Smooth muscle cell (in vitro differentiated cells): Measurements from ENCODE around the gene LPP. TPM values are rescaled to one million over a fixed set of nuclear protein-coding genes. Genes with fewer than 3 reads are reported as not detected.

Source experiments
- DNase-seq: peaks from one replicate; lab custom pipeline; 2025; ENCODE audit not compliant: unreplicated experiment; lab: John Stamatoyannopoulos, UW
- H2AFZ ChIP-seq: fragments of 200-600 bp; sonication (generic); 2 replicates; pipeline ENCODE4 v1.6.0; 2016; ENCODE audit warnings: antibody characterized with exemption, low read depth, mild to moderate bottlenecking
- H3F3A ChIP-seq: fragments of 200-600 bp; sonication (generic); 2 replicates; pipeline ENCODE4 v1.6.0; 2017; ENCODE audit warnings: antibody characterized with exemption, low read depth
- H3K27ac ChIP-seq: fragments of 200-600 bp; sonication (generic); 2 replicates; pipeline ENCODE4 v1.5.1; 2016; ENCODE audit warnings: low read depth, mild to moderate bottlenecking
- H3K27me3 ChIP-seq: fragments of 200-600 bp; sonication (generic); 2 replicates; pipeline ENCODE4 v1.6.1; 2016; ENCODE audit warnings: low read depth, mild to moderate bottlenecking
- H3K36me3 ChIP-seq: fragments of 200-600 bp; sonication (generic); 2 replicates; pipeline ENCODE4 v1.5.1; 2016; ENCODE audit warnings: low read depth
- H3K4me1 ChIP-seq: fragments of 200-600 bp; sonication (generic); 2 replicates; pipeline ENCODE4 v1.5.1; 2016; ENCODE audit warnings: low read depth
- H3K4me2 ChIP-seq: fragments of 200-600 bp; sonication (generic); 2 replicates; pipeline ENCODE4 v1.6.0; 2016; ENCODE audit warnings: mild to moderate bottlenecking
- H3K4me3 ChIP-seq: fragments of 200-600 bp; sonication (generic); 2 replicates; pipeline ENCODE4 v1.5.1; 2016; ENCODE audit warnings: mild to moderate bottlenecking
- H3K79me2 ChIP-seq: fragments of 200-600 bp; sonication (generic); 2 replicates; pipeline ENCODE4 v1.6.0; 2016; ENCODE audit warnings: low read depth, mild to moderate bottlenecking
- H3K9ac ChIP-seq: fragments of 200-600 bp; sonication (generic); 2 replicates; pipeline ENCODE4 v1.6.0; 2016; ENCODE audit warnings: low read depth
- H3K9me3 ChIP-seq: fragments of 200-600 bp; sonication (generic); replicated peaks from 2 replicates; pipeline ENCODE4 v1.5.1; 2016; ENCODE audit warnings: low read depth
- H4K20me1 ChIP-seq: fragments of 200-600 bp; sonication (generic); 2 replicates; pipeline ENCODE4 v1.6.0; 2016; ENCODE audit warnings: low read depth
- CTCF ChIP-seq: fragments of 200-600 bp; sonication (generic); IDR thresholded peaks from 2 replicates; pipeline ENCODE4 v1.5.1; 2017; ENCODE audit warnings: borderline replicate concordance, mild to moderate bottlenecking, antibody characterized with exemption; ENCODE audit not compliant: insufficient read depth, poor library complexity, severe bottlenecking
- WGBS: methylation state at CpG from one replicate; pipeline ENCODE4 v1.1.7; 2016; ENCODE audit warnings: low lambda C conversion rate; 5-methylcytosine and 5-hydroxymethylcytosine counted together
- polyA plus RNA-seq: library from polyadenylated mRNA; unstranded; fragments of >200 nt; fragmentation: Nextera tagmentation; extraction: Ambion mirVana; gene quantifications from 2 replicates; pipeline ENCODE4 v1.2.1, GENCODE V29; 2016
- total RNA-seq: library from RNA; depleted of rRNA; stranded (reverse); fragments of >200 nt; gene quantifications from 2 replicates; pipeline ENCODE4 v1.2.3, GENCODE V29; 2014

Gene LPP
- total and polyA plus RNA-seq, 2 experiments from 2014 or later: 42.3 to 128 TPM

- Histone ChIP-seq H3K9me3 (no peaks in the 10 kb centered on the region), H3K4me1 (no peaks in the 10 kb centered on the region), H2AFZ (no peak overlapping the region), H3K4me2 (no peak overlapping the region), H3K4me3 (no peak overlapping the region), H3K79me2 (peaks cover 48% of the 10 kb centered on the region), H3K27me3 (no peaks in the 10 kb centered on the region), H3K27ac (no peak overlapping the region), H3K36me3 (no peaks in the 10 kb centered on the region), H4K20me1 (peaks cover 75% of the 10 kb centered on the region), H3F3A (no peaks in the 10 kb centered on the region), H3K9ac (no peak overlapping the region)
- no peak for TF ChIP-seq CTCF
- DNase-seq: no peak
- WGBS: 97% methylated on average over 1 of the region's 1 CpG
Measured at GRCh38 chr3:188658606-188659005, 504.6 kb downstream of the LPP start.

GRCh38 chr3:188659449-188660090 lies 505.6 kb downstream of the LPP start:
- no peak overlapping the region for H2AFZ ChIP-seq
- H3K9me3 ChIP-seq: no peaks in the 10 kb centered on the region
- no peak for DNase-seq
- H3K36me3 ChIP-seq: no peaks in the 10 kb centered on the region
- H3K27ac ChIP-seq: no peak overlapping the region
- no peaks in the 10 kb centered on the region for H3K27me3 ChIP-seq
- H3F3A ChIP-seq: no peaks in the 10 kb centered on the region
- TF ChIP-seq CTCF: no peak
- H3K4me3 ChIP-seq: no peak overlapping the region
- H3K4me2 ChIP-seq: no peak overlapping the region
- H3K4me1 ChIP-seq: no peaks in the 10 kb centered on the region
- H4K20me1 ChIP-seq: peaks cover 83% of the 10 kb centered on the region
- peaks cover 56% of the 10 kb centered on the region for H3K79me2 ChIP-seq
- no peak overlapping the region for H3K9ac ChIP-seq
- whole genome bisulfite sequencing: 93% methylated on average over 5 of the region's 5 CpGs

GRCh38 chr3:188660415-188660814 lies 506.5 kb downstream of the LPP start:
- no peaks in the 10 kb centered on the region for H3F3A ChIP-seq
- no peak for DNase-seq
- peaks cover 60% of the 10 kb centered on the region for H3K79me2 ChIP-seq
- no peak overlapping the region for H3K27ac ChIP-seq
- H2AFZ ChIP-seq: no peak overlapping the region
- 94% methylated on average over 1 of the region's 1 CpG for WGBS
- no peaks in the 10 kb centered on the region for H3K36me3 ChIP-seq
- H3K9me3 ChIP-seq: no peaks in the 10 kb centered on the region
- no peak for TF ChIP-seq CTCF
- no peak overlapping the region for H3K9ac ChIP-seq
- no peak overlapping the region for H3K4me3 ChIP-seq
- peaks cover 88% of the 10 kb centered on the region for H4K20me1 ChIP-seq
- H3K4me1 ChIP-seq: no peaks in the 10 kb centered on the region
- no peak overlapping the region for H3K4me2 ChIP-seq
- no peaks in the 10 kb centered on the region for H3K27me3 ChIP-seq

- H3K4me2 ChIP-seq: no peak overlapping the region
- no peaks in the 10 kb centered on the region for H3F3A ChIP-seq
- H3K27ac ChIP-seq: no peak overlapping the region
- WGBS: 96% methylated on average over 2 of the region's 2 CpGs
- no peaks in the 10 kb centered on the region for H3K9me3 ChIP-seq
- TF ChIP-seq CTCF: no peak
- H3K79me2 ChIP-seq: peaks cover 63% of the 10 kb centered on the region
- no peak overlapping the region for H3K9ac ChIP-seq
- no peak overlapping the region for H2AFZ ChIP-seq
- no peaks in the 10 kb centered on the region for H3K27me3 ChIP-seq
- H3K36me3 ChIP-seq: no peaks in the 10 kb centered on the region
- H4K20me1 ChIP-seq: peaks cover 82% of the 10 kb centered on the region
- no peak for DNase-seq
- H3K4me3 ChIP-seq: no peak overlapping the region
- no peaks in the 10 kb centered on the region for H3K4me1 ChIP-seq
Measured at GRCh38 chr3:188661806-188662205, 507.8 kb downstream of the LPP start.
